Thyroid gland (tissue), 4 donors: ENCODE data around the gene TBXAS1. TPM values are rescaled to one million over a fixed set of nuclear protein-coding genes. Genes with fewer than 3 reads are reported as not detected.

Source experiments
- DNase-seq, 2 donors: peaks; one replicate each; pipeline ENCODE4 v3.0.0-alpha.2; 2019
- H3K27ac ChIP-seq, 3 donors: fragments of 200-600 bp; sonication (generic); 1 replicate in 2 of 3; 2 replicates in 1 of 3; pipeline ENCODE4 v1.5.1; 2016 to 2019; ENCODE audit warnings: mild to moderate bottlenecking in 1 of 3, moderate library complexity in 1 of 3
- H3K27me3 ChIP-seq: fragments of 200-600 bp; sonication (generic); one replicate; pipeline ENCODE4 v1.5.1; 2019
- H3K36me3 ChIP-seq, 2 donors: fragments of 200-600 bp; sonication (generic); one replicate each; pipeline ENCODE4 v1.5.1; 2016 to 2019
- H3K4me1 ChIP-seq, 2 donors: fragments of 200-600 bp; sonication (generic); one replicate each; pipeline ENCODE4 v1.5.1; 2017 to 2019
- H3K4me3 ChIP-seq, 3 donors: fragments of 200-600 bp; sonication (generic); replicated peaks in 1 of 3; 1 replicate in 2 of 3; 2 replicates in 1 of 3; pipeline ENCODE4 v1.5.1; 2016; ENCODE audit warnings: mild to moderate bottlenecking in 1 of 3
- H3K9me3 ChIP-seq: fragments of 200-600 bp; sonication (generic); one replicate; pipeline ENCODE4 v1.5.1; 2017
- CTCF ChIP-seq, 6 experiments: fragments of 200-600 bp in 3 of 6; fragments of 450-650 bp in 3 of 6; sonication (generic) in 3 of 6; IDR thresholded peaks; one replicate each; pipeline ENCODE4 v1.5.1; 2016 to 2019; ENCODE audit warnings: antibody characterized with exemption in 6 of 6, mild to moderate bottlenecking in 2 of 6, inconsistent platforms in 1 of 6, moderate library complexity in 1 of 6
- POLR2A ChIP-seq, 2 donors: fragments of 450-650 bp; IDR thresholded peaks; one replicate each; pipeline ENCODE4 v1.6.1; 2017; ENCODE audit warnings: antibody characterized with exemption in 2 of 2, mild to moderate bottlenecking in 2 of 2, moderate library complexity in 1 of 2
- WGBS, 2 donors: methylation state at CpG; one replicate each; pipeline ENCODE4 v1.1.5; 2017; 5-methylcytosine and 5-hydroxymethylcytosine counted together
- intact Hi-C: fragments of 100-400 bp; cut with DNase I; formaldehyde crosslinking; loops from one replicate; pipeline ENCODE4 v1.15.1; 2023
- total RNA-seq, 4 donors: library from RNA; depleted of rRNA; stranded (reverse); fragments of >200 nt; gene quantifications; one replicate each; pipeline ENCODE4 v1.2.3, GENCODE V29; 2016

Gene TBXAS1
- total RNA-seq, 4 donors from 2014 or later = 5.1 to 13.2 (median 8.7) TPM

GRCh38 chr7:140053812-140054539, 224.9 kb downstream of the TBXAS1 start:
- no peaks in the 10 kb centered on the region for H3K9me3 ChIP-seq
- DNase-seq = no peak
- peaks cover 4 to 15% of the 10 kb centered on the region in 2 donors for H3K4me1 ChIP-seq
- 84 to 90% methylated on average over 3 of the region's 3 CpGs for WGBS, 2 donors
- H3K4me3 ChIP-seq = no peak overlapping the region
- TF ChIP-seq CTCF (IDR thresholded peaks at IDR 0.05) (no peak), POLR2A (IDR thresholded peaks at IDR 0.05) (no peak)
- intact Hi-C loops = no loop called here
- no peak overlapping the region for H3K27ac ChIP-seq
- H3K36me3 ChIP-seq = no peaks in the 10 kb centered on the region
- H3K27me3 ChIP-seq = no peaks in the 10 kb centered on the region

- no peak for DNase-seq
- no peak for TF ChIP-seq POLR2A (IDR thresholded peaks at IDR 0.05)
- no peak for TF ChIP-seq CTCF (IDR thresholded peaks at IDR 0.05)
- Histone ChIP-seq H3K4me3 (no peak overlapping the region), H3K9me3 (no peaks in the 10 kb centered on the region), H3K27ac (no peak overlapping the region), H3K36me3 (no peaks in the 10 kb centered on the region), H3K27me3 (no peaks in the 10 kb centered on the region), H3K4me1 (peaks cover 3 to 12% of the 10 kb centered on the region in 2 donors)
- intact Hi-C loops = no loop called here
- 79 to 80% methylated on average over 4 of the region's 4 CpGs for WGBS, 2 donors
Observed at GRCh38 chr7:140054751-140055150, 225.7 kb downstream of the TBXAS1 start.

GRCh38 chr7:140055833-140056232, 226.8 kb downstream of the TBXAS1 start:
- H3K36me3 ChIP-seq = no peaks in the 10 kb centered on the region
- H3K9me3 ChIP-seq = no peaks in the 10 kb centered on the region
- peaks cover 7 to 14% of the 10 kb centered on the region in 2 donors for H3K4me1 ChIP-seq
- TF ChIP-seq CTCF (IDR thresholded peaks at IDR 0.05) (no peak), POLR2A (IDR thresholded peaks at IDR 0.05) (no peak)
- H3K27ac ChIP-seq = no peak overlapping the region
- WGBS, 2 donors = 95 to 98% methylated on average over 2 of the region's 2 CpGs
- H3K4me3 ChIP-seq = no peak overlapping the region
- no peak for DNase-seq
- intact Hi-C loops = no loop called here
- no peaks in the 10 kb centered on the region for H3K27me3 ChIP-seq

- H3K27me3 ChIP-seq = no peaks in the 10 kb centered on the region
- H3K4me3 ChIP-seq = no peak overlapping the region
- H3K27ac ChIP-seq = no peak overlapping the region
- no peaks in the 10 kb centered on the region for H3K9me3 ChIP-seq
- DNase-seq = peak in 1 of 2 donors; percentile 12
- H3K36me3 ChIP-seq = no peaks in the 10 kb centered on the region
- H3K4me1 ChIP-seq = peaks cover 15 to 18% of the 10 kb centered on the region in 2 donors
- WGBS, 2 donors = 83 to 92% methylated on average over 5 of the region's 5 CpGs
- TF ChIP-seq CTCF (IDR thresholded peaks at IDR 0.05) (no peak), POLR2A (IDR thresholded peaks at IDR 0.05) (no peak)
- intact Hi-C loops = no loop called here
Observed at GRCh38 chr7:140056431-140057142, 227.5 kb downstream of the TBXAS1 start.

GRCh38 chr7:140057143-140057535, 228.1 kb downstream of the TBXAS1 start:
- DNase-seq = no peak
- Histone ChIP-seq H3K9me3 (no peaks in the 10 kb centered on the region), H3K27ac (no peak overlapping the region), H3K36me3 (no peaks in the 10 kb centered on the region), H3K4me1 (peaks cover 18 to 19% of the 10 kb centered on the region in 2 donors), H3K27me3 (no peaks in the 10 kb centered on the region), H3K4me3 (no peak overlapping the region)
- intact Hi-C loops = no loop called here
- WGBS, 2 donors = 95 to 100% methylated on average over 3 of the region's 3 CpGs
- TF ChIP-seq POLR2A (IDR thresholded peaks at IDR 0.05) = no peak
- no peak for TF ChIP-seq CTCF (IDR thresholded peaks at IDR 0.05)
